Endothelial cell of umbilical vein (primary cell): ENCODE measurements around the gene FOXD2. TPM values are rescaled to one million over a fixed set of nuclear protein-coding genes. Genes with fewer than 3 reads are reported as not detected.

Source experiments
- BruUV-seq: library from RNA; stranded (reverse); fragments of 400-500 nt; replicated peaks from 2 replicates; lab custom pipeline; 2021; lab: Mats Ljungman, UMichigan
- CTCF ChIA-PET: fragments of 300-600, 350-600 bp; sonication (Branson Sonifier 250); formaldehyde crosslinking; loops from one replicate; lab custom pipeline; 2021; ENCODE audit warnings: antibody characterized with exemption, inconsistent platforms; lab: Charles Lee
- POLR2A ChIA-PET: fragments of 300-600, 350-600 bp; sonication (Branson Sonifier 250); formaldehyde crosslinking; loops from one replicate; lab custom pipeline; 2021; ENCODE audit warnings: antibody characterized with exemption, inconsistent platforms; lab: Charles Lee
- DNase-seq: peaks from one replicate; pipeline ENCODE4 v3.0.0-alpha.2; 2011; ENCODE audit warnings: low read depth, low spot score
- FAIRE-seq: peaks from 2 replicates; lab custom pipeline; 2011; peaks lifted over from hg19 to GRCh38; lab: Jason Lieb, UNC
- H2AFZ ChIP-seq: 2 replicates; pipeline ENCODE4 v1.6.0; 2012; ENCODE audit warnings: low read depth, low read length, control low read depth, inconsistent platforms
- H3K27ac ChIP-seq: 2 replicates; pipeline ENCODE4 v1.5.1; 2011; ENCODE audit warnings: low read depth, mild to moderate bottlenecking, control low read depth, low read length, moderate library complexity; ENCODE audit not compliant: insufficient read depth
- H3K27me3 ChIP-seq, 2 experiments: 2 replicates each; pipeline versions ENCODE4 v1.6.0 to v1.6.1; 2011; ENCODE audit warnings: low read length in 2 of 2, mixed read lengths in 1 of 2; ENCODE audit not compliant: control insufficient read depth in 2 of 2, insufficient read depth in 2 of 2
- H3K36me3 ChIP-seq, 2 experiments: 2 replicates in 1 of 2; 3 replicates in 1 of 2; pipeline ENCODE4 v1.5.1; 2011; ENCODE audit warnings: low read length in 2 of 2, mild to moderate bottlenecking in 1 of 2, moderate library complexity in 1 of 2; ENCODE audit not compliant: control insufficient read depth in 2 of 2, insufficient read depth in 2 of 2; ENCODE audit errors: extremely low read depth in 1 of 2
- H3K4me1 ChIP-seq: 3 replicates; pipeline ENCODE4 v1.5.1; 2011; ENCODE audit warnings: mild to moderate bottlenecking, low read length; ENCODE audit not compliant: control insufficient read depth, insufficient read depth; ENCODE audit errors: extremely low read depth
- H3K4me2 ChIP-seq: 2 replicates; pipeline ENCODE4 v1.6.1; 2011; ENCODE audit warnings: low read length, control low read depth, mixed read lengths; ENCODE audit not compliant: insufficient read depth
- H3K4me3 ChIP-seq, 3 experiments: fragments of 200-600 bp in 1 of 3; sonication (generic), shearing (Covaris generic) in 1 of 3; replicated peaks in 1 of 3; 2 replicates each; pipeline ENCODE4 v1.5.1; 2011 to 2016; ENCODE audit warnings: control low read depth in 3 of 3, low read length in 3 of 3, mild to moderate bottlenecking in 2 of 3, inconsistent platforms in 1 of 3, low read depth in 1 of 3, moderate library complexity in 1 of 3; ENCODE audit not compliant: insufficient read depth in 1 of 3
- H3K79me2 ChIP-seq: 2 replicates; pipeline ENCODE4 v1.6.0; 2012; ENCODE audit warnings: low read length, inconsistent platforms; ENCODE audit not compliant: control insufficient read depth, insufficient read depth
- H3K9ac ChIP-seq: replicated peaks from 2 replicates; pipeline ENCODE3; 2011; ENCODE audit warnings: low read length, control low read depth; ENCODE audit not compliant: insufficient read depth; ENCODE audit errors: extremely low read depth
- H3K9me1 ChIP-seq: replicated peaks from 3 replicates; pipeline ENCODE4 v1.6.0; 2011; ENCODE audit warnings: mild to moderate bottlenecking, low read length; ENCODE audit not compliant: control insufficient read depth, insufficient read depth; ENCODE audit errors: extremely low read depth
- H3K9me3 ChIP-seq: replicated peaks from 2 replicates; pipeline ENCODE4 v1.5.1; 2012; ENCODE audit warnings: low read length, inconsistent platforms; ENCODE audit not compliant: control insufficient read depth, insufficient read depth
- H4K20me1 ChIP-seq: replicated peaks from 2 replicates; pipeline ENCODE3; 2011; ENCODE audit warnings: mild to moderate bottlenecking, low read length; ENCODE audit not compliant: control insufficient read depth, insufficient read depth; ENCODE audit errors: extremely low read depth
- CTCF ChIP-seq, 2 donors: IDR thresholded peaks; 1 replicate in 1 of 2; 2 replicates in 1 of 2; pipeline ENCODE4 v1.5.1; 2011; ENCODE audit warnings: low read length in 2 of 2, mild to moderate bottlenecking in 2 of 2, moderate library complexity in 2 of 2, control low read depth in 1 of 2, inconsistent platforms in 1 of 2, low read depth in 1 of 2; ENCODE audit not compliant: insufficient read depth in 1 of 2; ENCODE audit errors: extremely low read depth in 1 of 2
- EZH2 ChIP-seq: IDR thresholded peaks from 2 replicates; pipeline ENCODE4 v1.6.1; 2012; ENCODE audit warnings: borderline replicate concordance, low read depth, mild to moderate bottlenecking, moderate library complexity, low read length, inconsistent platforms; ENCODE audit not compliant: severe bottlenecking
- FOS ChIP-seq: IDR thresholded peaks from 2 replicates; pipeline ENCODE4 v1.6.1; 2011; ENCODE audit warnings: mild to moderate bottlenecking, low read length, moderate library complexity, borderline replicate concordance; ENCODE audit not compliant: insufficient read depth
- GATA2 ChIP-seq: IDR thresholded peaks from 2 replicates; pipeline ENCODE4 v1.7.0; 2011; ENCODE audit warnings: low read depth, mild to moderate bottlenecking, moderate library complexity, mixed read lengths, low read length; ENCODE audit not compliant: insufficient read length, insufficient read depth
- JUN ChIP-seq: IDR thresholded peaks from 2 replicates; pipeline ENCODE4 v1.6.1; 2011; ENCODE audit warnings: borderline replicate concordance, low read depth; ENCODE audit not compliant: insufficient read length, insufficient read depth
- MAX ChIP-seq: IDR thresholded peaks from 2 replicates; pipeline ENCODE4 v1.6.1; 2011; ENCODE audit not compliant: insufficient read depth, insufficient read length
- MYC ChIP-seq: IDR thresholded peaks from one replicate; pipeline ENCODE4 v1.6.1; 2011; ENCODE audit warnings: mild to moderate bottlenecking, low read depth, low read length
- POLR2A ChIP-seq: IDR thresholded peaks from 2 replicates; pipeline ENCODE4 v1.6.1; 2012; ENCODE audit warnings: low read depth, mild to moderate bottlenecking, control low read depth, low read length
- POLR2AphosphoS5 ChIP-seq: IDR thresholded peaks from 2 replicates; pipeline ENCODE4 v1.6.1; 2012; ENCODE audit warnings: low read depth, mild to moderate bottlenecking, control low read depth, low read length, moderate library complexity; ENCODE audit not compliant: insufficient read depth
- dilution Hi-C: fragments of 300-500 bp; cut with MboI; formaldehyde crosslinking; loops from one replicate; pipeline ENCODE4 v1.15.0; 2019; ENCODE audit warnings: low sequenced_read_pairs; ENCODE audit not compliant: extremely low pct_ligation_motif_present
- intact Hi-C: fragments of 100-400 bp; cut with micrococcal nuclease; formaldehyde crosslinking; loops from one replicate; pipeline ENCODE4 v1.10.0; 2022
- polyA plus RNA-seq, 4 experiments: library from polyadenylated mRNA; depleted of rRNA in 3 of 4; stranded (reverse) in 3 of 4; unstranded in 1 of 4; fragments of >200 nt; gene quantifications; 2 replicates each; pipeline versions ENCODE4 v1.2.1 to v1.2.3, GENCODE V29; 2011 to 2012; ENCODE audit warnings: missing spikeins in 1 of 4
- total RNA-seq: library from RNA; stranded (reverse); gene quantifications from 2 replicates; pipeline ENCODE4 v1.2.3, GENCODE V29; 2021

The FOXD2 gene
- total and polyA plus RNA-seq, 2 donors (not counting 3 experiments of a cell fraction or from before 2014, with no cell fraction given), result 0.01 to 0.09 TPM

- CTCF ChIA-PET, result interaction anchor here (1.6 kb wide), 1 partner anchor 22 kb away, joined by 4 read pairs; no protein-coding TSS in a partner anchor
- no peak overlapping the region for H3K4me2 ChIP-seq
- no peak for TF ChIP-seq POLR2A
- no peak for TF ChIP-seq EZH2
- no peak for TF ChIP-seq FOS
- TF ChIP-seq MYC, result no peak
- no peaks in the 10 kb centered on the region for H3K9me1 ChIP-seq
- POLR2A ChIA-PET, result no interaction called here
- no TSS peak for BruUV-seq
- dilution Hi-C loops, result no loop called here
- intact Hi-C loops, result no loop called here
- no peaks in the 10 kb centered on the region for H3K9me3 ChIP-seq
- no peaks in the 10 kb centered on the region for H3K79me2 ChIP-seq
- no peaks in the 10 kb centered on the region for H3K36me3 ChIP-seq
- no peaks in the 10 kb centered on the region for H4K20me1 ChIP-seq
- no peaks in the 10 kb centered on the region for H3K4me1 ChIP-seq
- no peak for FAIRE-seq
- H3K27ac ChIP-seq, result no peak overlapping the region
- H3K9ac ChIP-seq, result no peak overlapping the region
- DNase-seq, result no peak
- H2AFZ ChIP-seq, result no peak overlapping the region
- H3K4me3 ChIP-seq, result no peak overlapping the region
- H3K27me3 ChIP-seq, result peaks cover 18 to 19% of the 10 kb centered on the region in 2 experiments
Observed at GRCh38 chr1:47410068-47410455, 27.8 kb upstream of the FOXD2 start.

GRCh38 chr1:47411436-47411835 lies 26.4 kb upstream of the FOXD2 start:
- ChIA-PET CTCF (interaction anchor here (1.1 to 1.5 kb wide), 2 partner anchors 21 to 23 kb away, joined by 4 to 6 read pairs; no protein-coding TSS in a partner anchor), POLR2A (no interaction called here)
- Histone ChIP-seq H3K9me1 (no peaks in the 10 kb centered on the region), H3K4me1 (no peaks in the 10 kb centered on the region), H3K4me3 (no peak overlapping the region), H3K27ac (no peak overlapping the region), H3K4me2 (no peak overlapping the region), H4K20me1 (no peaks in the 10 kb centered on the region), H3K9me3 (no peaks in the 10 kb centered on the region), H3K27me3 (peaks cover 23 to 25% of the 10 kb centered on the region in 2 experiments), H2AFZ (no peak overlapping the region), H3K36me3 (no peaks in the 10 kb centered on the region), H3K9ac (no peak overlapping the region), H3K79me2 (no peaks in the 10 kb centered on the region)
- BruUV-seq, result no TSS peak
- TF ChIP-seq POLR2A (no peak), GATA2 (no peak), MAX (no peak), JUN (no peak), EZH2 (no peak), POLR2AphosphoS5 (no peak), FOS (no peak), MYC (no peak), CTCF (IDR thresholded peaks at IDR 0.05; ENCODE audit: extremely low read depth in 1 of 2, insufficient read depth in 1 of 2, low read depth in 1 of 2, low read length in 2 of 2) (no peak)
- dilution Hi-C loops (no loop called here), intact Hi-C loops (no loop called here)
- FAIRE-seq (no peak), DNase-seq (no peak)
